Measurements from ENCODE around the gene BPIFB2.
"Not testable (repeated sequence)": the region's sequence is repeated elsewhere in the genome, so short reads cannot be mapped to it uniquely, and the experiment has no call there.

BPIFB2 gene

GRCh38 chr20:32971703-32972161 is 35.8 kb upstream of the BPIFB2 start:
- no peak for DNase-seq

GRCh38 chr20:32972181-32973076 is 35.1 kb upstream of the BPIFB2 start:
- DNase-seq: peak; percentile 76

GRCh38 chr20:32973077-32973717 is 34.3 kb upstream of the BPIFB2 start:
- DNase-seq: no peak

- not testable (repeated sequence) for DNase-seq
Observed at GRCh38 chr20:32974204-32975064, 33.1 kb upstream of the BPIFB2 start.

GRCh38 chr20:32975121-32975520 is 32.4 kb upstream of the BPIFB2 start:
- DNase-seq: not testable (repeated sequence)

DNA sequence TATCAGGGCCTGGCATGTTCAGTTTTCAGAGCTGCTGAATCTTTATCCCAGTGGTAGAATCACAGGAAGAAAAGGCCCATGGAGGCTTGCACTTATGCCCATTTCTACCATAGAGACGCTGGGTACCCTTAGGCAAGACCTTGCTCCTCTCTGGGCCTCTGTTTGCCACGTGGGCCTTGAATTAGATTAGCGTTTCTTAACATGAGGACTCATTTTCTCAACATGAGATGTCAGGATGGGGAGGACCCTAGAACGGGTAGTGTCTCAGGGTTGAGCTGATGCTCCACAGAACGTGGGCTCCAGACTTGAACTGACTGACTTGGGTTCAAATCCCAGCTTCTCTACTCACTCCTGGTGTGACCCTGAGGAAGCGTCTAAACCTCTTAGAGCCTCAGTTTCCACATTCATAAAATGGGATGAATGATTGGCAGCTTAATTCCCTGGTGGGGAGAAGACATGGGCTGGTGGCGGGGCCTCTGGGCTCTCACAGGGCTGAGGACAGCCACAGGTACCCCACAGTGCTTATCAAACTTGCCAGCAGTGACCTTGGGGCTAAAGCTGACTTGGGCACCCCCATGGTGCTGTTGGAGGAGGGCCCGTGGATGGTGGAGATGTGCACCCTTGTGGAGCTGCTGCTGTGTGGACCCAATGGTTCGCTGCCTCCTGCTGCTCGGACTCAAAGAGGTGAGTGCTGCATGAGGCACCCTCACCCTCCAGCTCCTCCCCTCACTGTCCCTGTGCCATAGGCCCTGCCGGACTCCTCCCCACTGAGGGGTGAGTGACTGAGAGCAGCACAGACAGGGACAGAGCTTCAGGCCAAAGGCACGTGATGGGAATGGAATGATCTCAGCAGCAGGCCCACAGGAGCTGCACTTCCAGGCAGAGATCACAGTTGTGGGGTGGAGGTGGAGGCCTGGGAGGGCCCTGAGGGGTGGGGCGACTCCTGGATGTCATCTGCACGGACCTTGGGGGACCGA is 31.5 kb upstream of the BPIFB2 start:
- DNase-seq: no peak

DNA sequence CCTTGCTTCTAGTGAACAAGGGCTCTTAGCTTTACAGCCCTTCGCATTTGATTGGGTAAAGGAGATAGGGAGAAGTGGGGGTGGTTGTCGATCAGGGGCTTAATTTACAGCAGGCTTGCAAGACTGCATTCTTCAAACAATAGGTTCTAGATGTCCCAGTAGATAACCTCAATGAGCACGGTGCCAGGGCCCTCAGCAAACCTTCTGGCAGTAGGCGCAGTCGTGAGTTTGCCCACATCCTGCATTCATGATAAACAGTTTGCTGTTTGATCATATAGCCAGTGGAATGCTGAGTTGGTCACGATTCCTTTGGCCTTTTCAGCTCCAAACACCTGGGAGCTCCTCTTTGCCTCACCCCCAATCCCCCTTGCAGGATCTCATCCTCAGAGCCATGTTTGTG is 30.8 kb upstream of the BPIFB2 start:
- no peak for DNase-seq

DNA sequence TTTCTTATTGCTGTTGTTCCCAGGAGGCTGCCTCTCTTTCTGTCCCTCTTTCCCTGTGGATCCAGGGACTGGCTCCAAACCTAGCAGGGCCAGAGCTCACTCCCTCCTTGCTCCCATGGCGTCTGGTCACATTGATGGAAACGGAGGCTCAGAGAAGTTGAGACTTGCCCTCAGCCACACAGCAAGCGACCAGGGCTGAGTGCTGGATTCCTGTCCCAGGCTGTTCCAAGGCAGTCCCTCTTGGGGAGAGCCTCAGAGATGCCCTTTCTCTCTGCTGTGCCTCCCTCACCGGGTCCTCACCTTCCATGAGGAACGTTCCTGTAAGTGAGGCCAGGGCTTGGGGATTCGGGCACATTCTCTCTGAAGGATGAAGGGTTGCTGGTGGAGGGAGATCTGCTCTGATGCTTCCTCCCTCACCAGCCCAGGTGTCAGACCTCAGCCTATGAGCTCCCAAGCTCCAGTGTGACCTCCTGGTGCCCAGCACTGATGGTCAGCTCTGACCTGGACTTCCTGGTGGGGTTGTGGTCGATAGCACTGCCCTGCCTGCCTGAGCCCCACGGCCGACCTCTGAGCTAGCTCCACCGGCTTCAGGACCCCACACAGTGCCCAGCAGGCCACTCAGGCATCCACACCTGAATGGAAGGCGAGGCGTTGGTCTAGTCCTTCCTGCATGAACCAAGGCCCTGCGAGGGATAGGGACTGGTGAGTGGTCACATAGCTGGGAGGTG is 30.1 kb upstream of the BPIFB2 start:
- no peak for DNase-seq

GRCh38 chr20:32978009-32978335 is 29.5 kb upstream of the BPIFB2 start:
- no peak for DNase-seq

- DNase-seq: no peak
Observed at GRCh38 chr20:32979201-32979998, 28.1 kb upstream of the BPIFB2 start.

DNA sequence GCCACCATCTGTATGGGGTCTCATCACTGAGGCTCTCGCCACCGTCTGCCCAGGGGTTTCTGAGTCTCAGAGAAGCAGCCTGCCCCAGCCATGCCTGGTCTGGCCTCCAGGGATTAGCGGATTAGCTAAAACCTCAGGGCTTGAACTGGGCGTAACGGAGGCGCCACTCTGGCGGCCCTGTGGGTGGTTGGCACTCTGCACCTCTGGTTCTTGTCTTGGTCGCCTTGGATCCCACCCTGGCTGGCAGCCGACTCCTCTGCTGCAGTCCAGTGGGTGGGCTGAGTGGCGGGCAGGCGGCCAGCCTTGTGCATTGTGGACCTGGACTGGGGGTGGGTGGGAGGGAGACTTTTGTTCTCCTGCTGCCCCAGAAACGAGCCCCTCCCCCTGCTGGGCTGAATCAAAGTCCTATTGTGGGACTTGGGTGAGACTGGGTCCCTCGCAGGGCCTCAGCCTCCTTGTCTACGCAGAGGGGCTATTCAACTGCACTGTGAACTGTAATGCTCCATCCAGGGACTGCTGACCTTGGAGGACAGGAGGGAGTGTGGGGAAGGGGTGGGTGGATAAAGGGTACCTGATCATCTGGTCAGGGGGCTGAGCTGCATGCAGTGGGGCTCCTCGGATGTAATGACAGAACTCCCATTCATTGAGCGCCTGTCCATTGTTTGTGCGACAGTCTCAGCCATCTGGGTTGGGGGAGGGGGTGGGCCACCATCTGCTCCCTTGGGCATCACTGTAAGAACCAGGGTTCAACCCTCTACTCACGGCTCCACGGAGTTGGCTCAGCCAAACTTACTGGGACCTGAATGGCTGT is 27.2 kb upstream of the BPIFB2 start:
- DNase-seq: no peak

GRCh38 chr20:32980990-32981389 is 26.5 kb upstream of the BPIFB2 start:
- no peak for DNase-seq

DNA sequence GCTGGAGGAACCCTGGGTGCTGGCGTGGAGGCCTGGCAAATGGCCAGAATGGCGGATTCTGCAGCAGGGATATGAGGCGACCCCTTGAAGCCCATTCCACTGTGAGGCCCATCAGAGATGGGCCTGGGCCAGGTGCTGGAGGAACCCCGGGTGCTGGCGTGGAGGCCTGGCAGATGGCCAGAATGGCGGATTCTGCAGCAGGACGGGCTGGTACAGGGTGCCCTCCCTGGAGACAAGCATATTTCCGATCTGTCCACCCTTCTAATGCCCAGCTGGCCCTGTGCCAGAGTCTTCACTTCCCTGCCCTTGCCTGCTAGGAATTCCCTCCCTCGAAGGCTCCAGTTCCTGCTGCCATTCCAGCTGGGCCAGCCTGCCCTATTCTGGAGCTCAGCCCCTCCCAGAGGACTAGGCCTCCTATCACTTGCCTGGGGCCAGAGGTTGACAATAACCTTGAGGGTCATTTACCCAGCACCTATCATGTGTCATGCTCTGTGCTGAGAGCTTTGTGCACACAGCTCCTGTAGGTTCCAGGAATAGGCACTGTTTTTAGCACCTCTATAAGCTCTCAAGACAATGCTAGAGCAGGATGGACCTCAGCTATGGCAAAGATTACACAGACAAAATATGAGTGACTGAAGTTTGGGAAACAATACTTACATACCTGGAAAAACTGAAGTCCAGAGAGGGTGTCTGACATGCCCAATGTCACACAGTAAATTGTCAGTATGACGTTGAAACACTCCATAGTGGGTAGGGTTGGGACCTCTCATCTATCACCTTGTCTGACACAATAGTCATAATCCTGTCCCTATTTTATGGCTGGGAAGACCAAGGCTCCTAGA is 24.7 kb upstream of the BPIFB2 start:
- DNase-seq: no peak

DNA sequence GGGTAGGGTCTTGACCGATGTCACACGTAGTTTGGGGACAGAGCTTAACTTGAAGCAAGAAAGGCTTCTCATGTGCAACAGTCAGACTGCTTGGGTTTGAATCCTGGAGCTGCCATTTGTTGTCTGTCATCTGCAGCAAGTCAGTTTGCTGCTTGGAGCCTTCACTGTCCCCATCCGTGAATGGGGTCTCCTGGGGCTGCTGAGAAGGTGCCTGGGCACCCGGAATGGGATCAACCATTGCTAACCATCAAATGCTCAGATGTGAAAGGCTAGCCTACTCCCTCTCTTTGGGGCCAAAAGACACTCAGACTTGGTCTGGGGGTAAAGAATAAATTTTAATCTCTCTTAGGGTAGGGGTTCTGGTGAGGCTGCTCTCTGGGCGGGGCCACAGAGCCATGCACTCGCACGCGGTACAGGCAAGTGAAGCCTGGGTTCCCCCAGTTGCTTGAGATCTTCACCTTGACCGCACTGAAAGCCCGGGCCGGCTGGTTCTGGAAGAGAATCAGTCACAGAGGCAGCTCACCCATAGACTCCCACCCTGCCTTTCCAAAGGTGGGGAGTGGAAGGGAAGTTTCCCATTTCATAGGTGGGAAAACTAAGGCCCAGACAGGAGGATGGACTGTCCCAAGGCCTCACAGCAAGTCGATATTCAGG is 23.9 kb upstream of the BPIFB2 start:
- DNase-seq: no peak

GRCh38 chr20:32984196-32984595 is 23.3 kb upstream of the BPIFB2 start:
- no peak for DNase-seq

DNA sequence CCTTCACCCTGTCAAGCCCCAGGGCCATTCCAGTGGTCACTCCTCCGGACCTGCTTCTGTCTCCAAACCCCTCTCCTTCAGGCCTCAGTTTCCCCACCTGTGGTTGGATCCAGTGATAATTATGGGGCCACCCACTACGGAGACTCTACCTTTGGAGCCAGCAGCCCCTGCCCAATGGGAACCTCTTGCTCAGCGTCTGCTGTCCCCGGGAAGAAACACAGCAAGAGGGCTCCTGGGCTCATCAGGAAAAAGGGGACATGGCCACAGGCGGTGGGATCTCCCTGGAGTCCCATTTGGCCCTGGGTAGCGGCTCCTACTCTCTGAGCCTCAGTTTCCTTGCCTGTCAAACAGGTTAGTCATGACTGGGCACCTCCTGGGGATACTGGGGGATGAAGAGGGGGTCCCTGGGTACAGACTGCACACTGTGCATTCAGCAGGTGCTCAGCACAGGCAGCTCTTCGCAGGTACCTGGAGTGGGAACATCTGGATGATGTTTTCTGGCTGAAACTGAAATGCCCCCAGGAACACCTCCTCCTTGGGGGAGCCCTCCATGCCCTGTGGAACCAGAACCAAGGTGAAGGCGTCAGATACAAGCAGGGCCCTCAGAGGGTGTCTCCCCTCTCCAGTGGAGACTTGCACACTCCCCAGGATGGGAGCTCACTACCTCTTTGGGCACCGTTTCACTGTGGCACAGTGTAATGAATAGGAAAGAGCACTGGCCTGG is 22.7 kb upstream of the BPIFB2 start:
- DNase-seq: no peak

- DNase-seq: no peak
Observed at GRCh38 chr20:32985596-32985995, 21.9 kb upstream of the BPIFB2 start.
